GM18519 (cell line): Measurements from ENCODE around the gene DAPK2.
"Not testable (repeated sequence)": the region's sequence is repeated elsewhere in the genome, so short reads cannot be mapped to it uniquely, and the experiment has no call there.

ENCODE experiments used
- ATAC-seq: cut with Tn5 transposase; IDR thresholded peaks from one replicate; pipeline ENCODE4 v1.9.1; 2021; ENCODE audit warnings: mild to moderate bottlenecking, moderate library complexity; ENCODE audit not compliant: unreplicated experiment, low FRiP score

The DAPK2 gene

GRCh38 chr15:64046421-64047153 is at the start of gene DAPK2:
DAPK2 (minus strand) TSS chr15:64046485; CDS start chr15:64040261, 6,224 bp downstream.
- ATAC-seq, result no peak

DNA sequence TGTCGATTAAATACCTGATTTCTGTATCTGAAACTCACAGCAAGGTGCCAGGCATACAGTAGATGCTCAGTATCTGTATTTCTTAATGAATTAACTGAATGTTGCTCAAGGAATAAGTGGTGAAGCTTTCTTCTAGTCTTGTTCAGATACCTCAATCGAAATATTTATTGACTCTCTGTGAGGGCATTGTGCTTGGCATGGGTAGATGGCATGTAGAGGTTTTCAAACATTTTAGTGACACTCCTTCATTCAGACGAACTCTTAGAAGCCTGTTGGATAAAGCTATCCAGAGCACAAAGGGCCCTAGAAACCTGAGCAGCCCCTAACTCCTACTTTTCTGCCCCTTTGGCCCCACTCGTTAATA is 49.1 kb upstream of the DAPK2 start:
- ATAC-seq, result no peak

DNA sequence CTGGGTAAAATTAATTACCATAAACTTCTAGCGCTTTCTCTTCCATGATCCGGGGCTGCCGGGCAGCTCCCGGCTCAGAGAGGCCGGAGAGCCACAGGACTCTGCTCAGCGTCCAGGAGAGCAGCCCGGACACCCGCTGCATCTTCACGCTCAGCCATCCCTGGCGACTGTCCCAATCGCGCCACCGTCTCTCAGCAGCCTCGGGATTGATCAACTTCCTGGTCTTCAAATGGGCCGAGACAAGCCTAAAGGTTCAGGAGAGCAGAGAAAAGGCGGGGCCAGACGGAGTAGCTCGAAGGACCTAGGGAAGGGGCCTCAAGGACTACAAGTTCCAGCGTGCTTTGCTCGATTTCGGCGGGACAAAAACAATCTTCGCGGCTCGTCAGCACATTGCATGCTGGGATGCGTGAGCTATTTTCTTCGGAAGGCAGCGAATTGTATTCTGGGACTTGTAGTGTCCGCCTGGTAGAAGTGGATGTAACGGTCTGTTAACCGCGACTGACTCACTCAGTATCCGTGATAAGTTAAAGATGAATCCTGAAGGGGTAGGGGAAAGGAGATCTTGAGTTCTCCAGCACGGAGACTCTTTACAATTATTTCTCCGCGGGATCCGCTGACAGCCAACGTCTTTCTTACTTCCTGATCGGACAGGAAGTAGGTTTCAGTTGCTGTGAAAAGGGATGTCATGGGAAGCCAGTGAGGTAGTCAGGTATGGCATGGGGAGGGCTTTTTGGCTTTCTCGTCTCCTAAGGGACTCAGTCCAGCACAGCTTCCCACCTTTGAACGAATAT is 47.5 kb upstream of the DAPK2 start, which contains the start of gene CIAO2A:
Gene CIAO2A (minus strand): TSS at position 212 of the 791 bp plus-strand sequence. CDS start 70 bp downstream, at position 142.
- peak; percentile 48 for ATAC-seq

DNA sequence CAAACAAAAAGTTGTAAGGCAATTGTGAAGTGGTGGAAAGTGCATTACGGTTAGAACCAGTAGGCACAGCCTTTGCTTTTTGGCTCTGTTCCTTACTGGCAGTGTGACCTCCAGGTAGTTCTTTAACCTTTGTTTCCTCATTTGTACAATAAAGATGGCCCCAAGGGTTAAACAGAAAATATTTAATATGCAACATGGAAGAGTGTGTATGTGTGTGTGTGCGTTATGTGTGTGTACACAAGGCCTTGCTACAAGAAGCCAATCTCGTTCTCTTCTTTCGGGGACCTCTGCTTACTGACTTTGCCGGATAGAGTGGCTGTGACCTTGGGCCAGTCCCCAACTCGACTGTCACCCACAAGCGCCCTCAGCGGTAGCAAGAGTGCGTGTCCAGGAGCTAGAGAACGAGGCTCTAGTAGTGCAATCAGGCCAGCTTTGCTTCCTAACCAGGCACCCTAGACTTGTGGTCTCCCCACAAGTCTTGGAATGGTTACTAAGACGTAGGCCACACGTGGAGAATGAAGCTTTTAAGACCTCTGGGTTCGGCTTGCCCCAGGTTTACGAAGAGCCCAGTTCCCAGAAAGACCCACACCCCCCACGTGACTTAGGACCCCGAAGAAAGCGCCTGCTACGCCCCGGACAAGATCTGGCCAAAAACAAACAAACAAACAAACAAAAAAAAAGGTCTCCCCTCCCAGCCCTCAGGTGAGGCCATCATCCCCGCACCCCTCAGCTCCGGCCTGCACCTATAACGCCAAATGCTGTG is 46.8 kb upstream of the DAPK2 start:
- no peak for ATAC-seq

GRCh38 chr15:64092075-64092820 is 46.0 kb upstream of the DAPK2 start:
- ATAC-seq, result no peak

GRCh38 chr15:64090527-64090926 is 44.2 kb upstream of the DAPK2 start:
- no peak for ATAC-seq

DNA sequence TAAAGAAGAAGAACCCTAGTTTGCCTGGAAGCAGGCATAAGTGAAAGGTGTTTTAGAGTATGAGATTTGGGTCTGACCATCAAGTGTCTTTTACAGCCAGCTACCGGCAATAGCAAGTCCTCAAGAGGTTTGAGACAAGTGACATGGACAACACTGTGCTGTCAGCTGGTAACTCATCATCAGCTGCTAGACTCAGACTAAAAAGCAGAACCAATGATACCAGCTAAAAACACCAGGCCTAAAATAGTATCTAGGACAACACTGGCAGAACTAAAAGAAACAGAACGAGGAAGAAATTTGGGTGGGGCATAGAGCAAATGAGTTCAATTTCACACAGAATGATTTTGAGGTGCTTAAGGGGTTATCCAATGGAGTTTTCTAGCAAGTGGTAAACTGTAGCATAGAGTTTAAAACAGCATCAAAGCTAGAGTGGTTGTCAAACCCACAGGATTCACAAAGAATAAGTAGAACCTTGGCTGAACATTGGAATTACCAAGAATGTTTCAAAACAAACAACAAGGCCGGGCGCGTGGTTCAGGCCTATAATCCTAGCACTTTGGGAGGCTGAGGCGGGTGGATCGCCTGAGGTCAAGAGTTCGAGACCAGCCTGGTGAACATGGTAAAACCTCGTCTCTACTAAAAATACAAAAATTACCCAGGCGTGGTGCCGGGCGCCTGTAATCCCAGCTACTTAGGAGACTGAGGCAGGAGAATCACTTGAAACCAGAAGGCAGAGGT is 43.4 kb upstream of the DAPK2 start:
- ATAC-seq, result no peak

DNA sequence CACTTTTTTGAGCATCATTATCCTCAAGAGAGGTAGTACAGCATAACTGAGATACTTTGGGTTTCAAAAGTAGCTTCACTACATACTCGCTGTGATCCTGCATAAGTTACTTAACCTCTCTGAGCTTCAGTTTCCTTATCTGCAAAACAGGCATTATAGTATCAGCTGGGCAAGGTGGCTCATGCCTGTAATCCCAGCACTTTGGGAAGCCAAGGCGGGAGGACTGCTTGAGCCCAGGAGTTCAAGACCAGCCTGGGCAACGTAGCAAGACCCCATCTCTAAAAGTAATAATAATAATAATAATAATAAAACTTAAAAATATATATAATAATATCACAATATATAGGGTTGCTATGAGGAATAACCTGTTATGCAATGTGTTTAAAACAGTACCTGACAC is 36.5 kb upstream of the DAPK2 start:
- ATAC-seq, result no peak

GRCh38 chr15:64073496-64073895 is 27.2 kb upstream of the DAPK2 start:
- not testable (repeated sequence) for ATAC-seq

DNA sequence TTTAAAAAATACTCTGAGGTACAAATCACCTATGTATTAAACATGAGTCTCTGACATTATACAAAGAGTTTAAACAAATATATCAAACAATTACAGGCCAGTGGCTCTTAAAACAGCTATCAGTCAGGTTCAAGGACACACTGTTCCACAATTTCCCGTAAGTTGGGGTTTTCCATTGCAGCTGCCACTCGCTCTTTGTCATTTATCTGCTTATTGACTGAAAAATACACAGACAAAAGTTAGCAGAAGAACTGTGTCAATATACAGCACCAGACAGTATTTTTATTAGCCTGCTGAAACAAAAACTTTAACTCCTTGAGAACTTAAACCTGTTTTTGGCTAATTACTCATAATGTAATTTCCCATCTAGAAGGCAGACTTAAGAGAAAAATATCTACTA is 26.5 kb upstream of the DAPK2 start:
- no peak for ATAC-seq

DNA sequence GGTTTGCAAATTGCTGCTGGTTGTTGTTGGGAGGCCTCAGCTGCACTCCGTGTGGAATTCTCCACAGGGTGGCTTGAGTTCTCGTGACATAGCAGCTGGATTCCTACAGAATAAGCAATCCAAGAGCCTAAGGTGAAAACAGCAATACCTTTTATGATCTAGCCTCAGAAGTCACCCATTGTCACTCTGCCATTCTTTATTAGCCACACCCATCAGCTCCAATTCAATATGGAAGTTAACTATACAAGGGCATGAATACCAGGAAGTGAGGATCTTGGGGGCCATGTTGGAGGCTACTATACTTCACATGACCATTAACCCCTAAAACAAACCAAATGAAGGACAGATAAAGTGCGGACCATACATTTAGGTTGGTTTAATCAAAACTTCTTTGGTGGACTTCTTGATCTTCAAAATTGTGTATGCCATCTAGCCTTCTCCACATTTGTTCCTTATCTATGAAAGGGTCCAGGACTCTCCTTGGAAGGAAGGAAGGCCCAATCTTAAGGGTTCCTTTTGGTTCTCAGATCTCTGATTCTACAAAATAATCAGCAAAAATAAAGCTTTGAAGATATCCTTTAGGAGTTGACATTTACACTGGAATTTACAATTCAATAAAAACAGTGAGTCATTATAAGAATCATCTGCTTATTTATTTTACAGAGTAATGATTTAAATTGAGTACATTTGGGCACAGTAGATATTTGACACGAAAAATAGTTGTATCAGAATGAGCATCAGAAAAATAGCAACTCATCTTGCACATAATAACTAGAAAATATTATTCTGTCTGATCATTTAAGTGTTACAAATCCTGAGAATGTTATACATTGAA is 25.9 kb upstream of the DAPK2 start:
- ATAC-seq, result no peak

DNA sequence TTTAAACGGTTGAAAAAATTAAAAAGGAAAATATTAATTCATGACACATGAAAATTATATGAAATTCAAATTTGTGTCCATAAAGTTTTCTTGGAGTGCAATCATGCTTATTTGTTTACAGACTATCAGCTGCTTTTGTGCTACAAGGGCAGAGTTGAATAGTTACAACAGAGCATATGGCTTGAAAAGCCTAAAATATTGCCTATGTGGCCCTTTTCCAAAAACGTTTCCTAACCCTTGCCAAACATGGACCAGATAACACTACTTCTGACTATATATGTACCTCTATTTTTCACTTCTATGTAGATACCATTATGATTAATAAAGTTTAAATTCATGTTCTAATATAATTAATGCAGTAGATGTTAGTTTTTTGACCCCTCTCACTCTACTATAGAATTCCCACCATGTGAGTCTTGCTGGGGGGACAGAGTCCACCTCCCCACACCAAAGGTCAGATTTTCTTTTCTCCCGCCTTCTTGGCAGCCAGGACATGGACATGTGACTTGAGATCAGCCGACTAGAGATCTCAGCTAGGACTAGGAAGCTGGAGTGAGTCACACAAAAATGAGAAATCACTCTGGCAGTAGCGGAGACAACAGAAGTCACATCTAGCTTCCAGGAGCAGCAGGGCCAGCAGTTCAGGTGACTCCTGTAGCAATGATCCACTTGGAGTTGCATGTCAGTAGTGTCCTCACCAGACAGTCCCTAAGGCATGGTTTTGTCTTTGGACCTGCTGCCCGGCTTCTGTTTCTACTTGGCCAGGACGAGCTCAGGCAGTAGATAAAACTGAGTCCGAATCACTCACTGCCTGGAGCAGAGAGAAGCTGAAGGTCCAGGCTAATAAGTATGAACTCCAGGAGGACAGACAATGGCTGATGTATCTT is 24.9 kb upstream of the DAPK2 start:
- ATAC-seq, result no peak

DNA sequence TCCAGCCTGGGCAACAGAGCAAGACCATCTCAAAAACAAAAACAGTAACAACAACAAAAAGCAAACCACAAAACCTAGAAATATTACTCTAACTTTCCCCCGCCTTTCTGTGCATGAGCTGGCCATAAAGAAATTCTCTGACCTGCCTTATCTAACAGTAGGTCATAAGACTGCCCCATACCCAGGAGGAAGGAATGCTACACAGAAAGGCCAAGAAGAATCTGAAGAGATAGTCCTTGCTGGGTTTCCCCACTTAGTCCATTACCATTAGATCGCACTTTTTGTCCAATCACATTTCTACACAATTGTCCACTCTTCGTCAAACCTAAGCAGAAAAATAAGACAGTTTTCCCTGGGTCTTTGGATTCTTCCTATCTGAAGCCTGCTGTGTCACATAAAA is 23.8 kb upstream of the DAPK2 start:
- ATAC-seq, result no peak

DNA sequence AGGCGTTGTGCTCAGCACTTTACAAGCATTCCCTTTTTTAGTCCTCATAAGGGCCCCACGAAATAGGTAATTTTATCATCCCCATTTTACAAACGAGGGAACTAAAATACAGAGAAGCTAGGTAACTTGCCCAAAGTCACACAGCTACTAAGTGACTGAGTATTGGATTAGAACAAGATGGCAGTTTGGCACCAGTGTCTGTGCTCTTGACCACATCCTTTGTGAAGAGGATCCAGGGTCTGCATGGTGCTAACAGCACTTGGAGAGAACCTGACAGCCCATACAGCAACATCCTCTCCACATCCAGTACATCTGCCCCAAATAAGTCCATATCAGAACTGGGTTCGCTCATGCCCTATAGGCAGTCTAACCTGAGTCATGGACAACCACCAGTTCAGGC is 21.8 kb upstream of the DAPK2 start:
- no peak for ATAC-seq

DNA sequence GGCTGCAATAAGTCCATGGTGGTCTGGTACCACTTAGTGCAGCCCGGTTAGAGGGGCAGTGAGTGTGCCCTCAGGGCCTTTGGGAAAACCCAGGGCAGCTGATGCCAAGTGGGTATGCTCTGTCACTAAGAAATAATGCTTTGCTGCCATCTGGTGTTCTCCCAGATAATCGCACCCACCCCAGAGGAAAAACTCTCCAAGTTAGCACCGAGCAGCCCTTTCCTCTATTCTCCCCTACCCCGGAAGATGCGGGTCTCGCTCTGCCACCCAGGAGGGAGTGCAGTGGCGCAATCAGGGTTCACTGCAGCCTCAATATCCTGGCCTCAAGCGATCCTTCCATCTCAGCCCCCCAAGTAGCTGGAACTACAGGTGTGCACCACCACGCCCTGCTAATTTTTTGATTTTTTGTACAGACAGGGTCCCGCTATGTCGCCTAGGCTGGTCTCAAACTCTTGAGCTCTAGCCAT is 21.3 kb upstream of the DAPK2 start:
- no peak for ATAC-seq

GRCh38 chr15:64066451-64066850 is 20.2 kb upstream of the DAPK2 start:
- no peak for ATAC-seq

DNA sequence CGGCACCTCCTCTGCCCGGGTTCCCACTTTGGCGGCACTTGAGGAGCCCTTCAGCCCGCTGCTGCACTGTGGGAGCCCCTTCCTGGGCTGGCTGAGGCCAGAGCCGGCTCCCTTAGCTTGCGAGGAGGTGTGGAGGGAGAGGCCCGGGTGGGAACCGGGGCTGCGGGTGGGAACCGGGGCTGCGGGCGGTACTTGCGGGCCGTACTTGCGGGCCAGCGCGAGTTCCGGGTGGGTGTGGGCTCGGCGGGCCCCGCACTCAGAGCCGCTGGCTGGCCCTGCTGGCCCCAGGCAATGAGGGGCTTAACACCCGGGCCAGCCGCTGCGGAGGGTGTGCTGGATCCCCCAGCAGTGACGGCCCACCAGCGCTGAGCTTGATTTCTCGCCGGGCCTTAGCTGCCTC is 14.4 kb upstream of the DAPK2 start:
- ATAC-seq, result no peak

DNA sequence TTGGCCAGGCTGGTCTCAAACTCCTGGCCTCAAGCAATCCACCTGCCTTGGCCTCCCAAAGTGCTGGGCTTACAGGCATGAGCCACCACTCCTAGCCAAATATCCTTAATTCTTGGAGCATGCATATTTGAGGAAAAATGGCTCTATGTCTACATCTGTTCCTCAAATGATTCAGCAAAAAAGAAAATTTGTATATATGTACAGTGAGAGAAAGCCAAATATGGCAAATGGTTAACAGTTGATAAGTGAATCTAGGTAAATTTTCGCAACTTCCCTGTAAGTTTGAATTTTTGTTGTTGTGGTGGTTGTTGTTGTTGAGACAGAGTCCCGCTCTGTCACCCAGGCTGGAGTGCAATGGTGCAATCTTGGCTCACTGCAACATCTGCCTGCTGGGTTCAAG is 12.8 kb upstream of the DAPK2 start:
- not testable (repeated sequence) for ATAC-seq
